PC-3 (cell line): ENCODE results near the gene SP8. TPM values are rescaled to one million over a fixed set of nuclear protein-coding genes. Genes with fewer than 3 reads are reported as not detected.
A peak's percentile ranks its signal among the peaks of the same experiment; 100 is the strongest.

ENCODE experiments used
- ATAC-seq: fragments of 200-7000 bp; cut with Tn5 transposase; 2 replicates; pipeline ENCODE4 v1.9.1; 2020; ENCODE audit warnings: mild to moderate bottlenecking, moderate library complexity
- BruUV-seq: library from RNA; stranded (reverse); fragments of 400-500 nt; replicated peaks from 2 replicates; lab custom pipeline; 2021; lab: Mats Ljungman, UMichigan
- CTCF ChIA-PET: fragments of 300-600 bp; sonication (Branson Sonifier 250); formaldehyde crosslinking; loops from one replicate; lab custom pipeline; 2022; ENCODE audit warnings: antibody characterized with exemption; lab: Charles Lee
- POLR2A ChIA-PET: fragments of 300-600 bp; sonication (Branson Sonifier 250); formaldehyde crosslinking; loops from one replicate; lab custom pipeline; 2022; ENCODE audit warnings: antibody characterized with exemption; ENCODE audit not compliant: unreplicated experiment; lab: Charles Lee
- DNase-seq: peaks from one replicate; pipeline ENCODE4 v3.0.0-alpha.2; 2015
- H2AFZ ChIP-seq: fragments of 300-600 bp; sonication (generic); 2 replicates; pipeline ENCODE4 v1.6.0; 2016; ENCODE audit warnings: antibody characterized with exemption, low read length
- H3F3A ChIP-seq: fragments of 300-600 bp; sonication (generic); one replicate; pipeline ENCODE4 v1.6.0; 2017; ENCODE audit warnings: antibody characterized with exemption, low read length, control low read depth, mild to moderate bottlenecking; ENCODE audit not compliant: unreplicated experiment
- H3K27ac ChIP-seq: fragments of 300-600 bp; sonication (generic); 2 replicates; pipeline ENCODE4 v1.5.1; 2016; ENCODE audit warnings: mild to moderate bottlenecking, low read length
- H3K27me3 ChIP-seq: fragments of 300-600 bp; sonication (generic); 2 replicates; pipeline ENCODE4 v1.6.1; 2016; ENCODE audit warnings: low read length, mixed read lengths
- H3K36me3 ChIP-seq: fragments of 300-600 bp; sonication (generic); 2 replicates; pipeline ENCODE4 v1.6.1; 2016; ENCODE audit warnings: low read depth, mixed run types, low read length, mixed read lengths
- H3K4me1 ChIP-seq: fragments of 300-600 bp; sonication (generic); 2 replicates; pipeline ENCODE4 v1.5.1; 2016; ENCODE audit warnings: low read length; ENCODE audit not compliant: insufficient read depth
- H3K4me2 ChIP-seq: fragments of 300-600 bp; sonication (generic); 2 replicates; pipeline ENCODE4 v1.6.0; 2016; ENCODE audit warnings: low read length
- H3K4me3 ChIP-seq: fragments of 300-600 bp; sonication (generic); 2 replicates; pipeline ENCODE4 v1.5.1; 2016; ENCODE audit warnings: mild to moderate bottlenecking, low read length, mixed read lengths
- H3K79me2 ChIP-seq: fragments of 300-600 bp; sonication (generic); 2 replicates; pipeline ENCODE4 v1.6.1; 2017; ENCODE audit warnings: low read length, mixed read lengths
- H3K9ac ChIP-seq: fragments of 300-600 bp; sonication (generic); 2 replicates; pipeline ENCODE4 v1.6.0; 2016; ENCODE audit warnings: mild to moderate bottlenecking, low read length
- H3K9me2 ChIP-seq: fragments of 300-600 bp; sonication (generic); replicated peaks from 2 replicates; pipeline ENCODE4 v1.6.1; 2016; ENCODE audit warnings: mixed run types, low read length, mixed read lengths
- H3K9me3 ChIP-seq: fragments of 300-600 bp; sonication (generic); 2 replicates; pipeline ENCODE4 v1.6.1; 2016; ENCODE audit warnings: low read length, mixed read lengths
- H4K20me1 ChIP-seq: fragments of 300-600 bp; sonication (generic); 2 replicates; pipeline ENCODE4 v1.6.1; 2016; ENCODE audit warnings: low read length, mixed read lengths
- CTCF ChIP-seq: fragments of 300-600 bp; sonication (generic); conservative IDR thresholded peaks from 2 replicates; pipeline ENCODE4 v1.5.1; 2017; ENCODE audit warnings: antibody characterized with exemption, low read depth, mild to moderate bottlenecking, low read length
- EZH2 ChIP-seq: fragments of 300-600 bp; sonication (generic); IDR thresholded peaks from one replicate; pipeline ENCODE4 v1.6.1; 2017; ENCODE audit warnings: antibody characterized with exemption, mild to moderate bottlenecking, low read length; ENCODE audit not compliant: unreplicated experiment
- EZH2phosphoT487 ChIP-seq: fragments of 300-600 bp; sonication (generic); IDR thresholded peaks from 2 replicates; pipeline ENCODE4 v1.6.1; 2018; ENCODE audit warnings: mild to moderate bottlenecking, antibody characterized with exemption, low read length, borderline replicate concordance
- intact Hi-C: fragments of 100-400 bp; cut with micrococcal nuclease; formaldehyde crosslinking; loops from 2 replicates; pipeline ENCODE4 v1.9.0; 2023
- total RNA-seq: library from RNA; depleted of rRNA; stranded (reverse); fragments of >200 nt; gene quantifications from 2 replicates; pipeline ENCODE4 v1.2.3, GENCODE V29; 2014

Gene SP8
- total RNA-seq, 1 experiment from 2014 or later = not detected

- Histone ChIP-seq H3K79me2 (no peaks in the 10 kb centered on the region), H3K4me1 (no peaks in the 10 kb centered on the region), H3K27me3 (peaks cover 98% of the 10 kb centered on the region), H3K9me2 (no peaks in the 10 kb centered on the region), H2AFZ (peak overlapping the region; percentile 57; the same call in 1 of the 2 replicates), H3K4me2 (peak overlapping the region; percentile 67), H4K20me1 (no peaks in the 10 kb centered on the region), H3K9ac (no peak overlapping the region), H3K9me3 (no peaks in the 10 kb centered on the region), H3K4me3 (peak overlapping the region; percentile 55; the same call in 1 of the 2 replicates), H3K27ac (no peak overlapping the region), H3K36me3 (no peaks in the 10 kb centered on the region), H3F3A (no peaks in the 10 kb centered on the region)
- intact Hi-C loops = no loop called here
- ATAC-seq (peak; percentile 65), DNase-seq (peak; percentile 69)
- TF ChIP-seq EZH2phosphoT487 = no peak
- peak; percentile 48 for TF ChIP-seq CTCF
- CTCF ChIA-PET = interaction anchor here (1.4 kb wide), 1 partner anchor 470 kb away, joined by 3 read pairs; no protein-coding TSS in a partner anchor
- POLR2A ChIA-PET = interaction anchor here (0.6 kb wide), 1 partner anchor 292 kb away, joined by 24 read pairs; no protein-coding TSS in a partner anchor
- BruUV-seq = no TSS peak
Measured at GRCh38 chr7:20784388-20785156, 2.1 kb downstream of the SP8 start.

- no peaks in the 10 kb centered on the region for H3K4me1 ChIP-seq
- TF ChIP-seq CTCF = peak; percentile 23; the same call in 1 of the 2 replicates
- peak; percentile 81 for TF ChIP-seq EZH2
- TF ChIP-seq EZH2phosphoT487 = peak; percentile 40; the same call in 1 of the 2 replicates
- H3K36me3 ChIP-seq = no peaks in the 10 kb centered on the region
- 0 out of 2 replicates have a peak overlapping the region, but pooled peaks have one; percentile 42 for H3K4me3 ChIP-seq
- H3F3A ChIP-seq = no peaks in the 10 kb centered on the region
- ChIA-PET CTCF (no interaction called here), POLR2A (no interaction called here)
- peak overlapping the region; percentile 27; the same call in 1 of the 2 replicates for H2AFZ ChIP-seq
- ATAC-seq = peak; percentile 71
- DNase-seq = peak; percentile 48
- intact Hi-C loops = no loop called here
- H3K4me2 ChIP-seq = peak overlapping the region; percentile 59
- H3K27ac ChIP-seq = no peak overlapping the region
- no TSS peak for BruUV-seq
- H4K20me1 ChIP-seq = no peaks in the 10 kb centered on the region
- peaks cover 99% of the 10 kb centered on the region for H3K27me3 ChIP-seq
- H3K9ac ChIP-seq = no peak overlapping the region
- H3K9me3 ChIP-seq = no peaks in the 10 kb centered on the region
- H3K79me2 ChIP-seq = no peaks in the 10 kb centered on the region
- H3K9me2 ChIP-seq = no peaks in the 10 kb centered on the region
Measured at GRCh38 chr7:20783700-20784387, 2.8 kb downstream of the SP8 start.
